HCT116 (cell line): ENCODE data around the gene ITIH1. TPM values are rescaled to one million over a fixed set of nuclear protein-coding genes. Genes with fewer than 3 reads are reported as not detected.

Experiments
- ATAC-seq: fragments of 200-7000 bp; cut with Tn5 transposase; 2 replicates; pipeline ENCODE4 v1.9.1; 2020; ENCODE audit warnings: mild to moderate bottlenecking, moderate library complexity
- BruUV-seq: library from RNA; stranded (reverse); fragments of 400-500 nt; replicated peaks from 2 replicates; lab custom pipeline; 2021; lab: Mats Ljungman, UMichigan
- CTCF ChIA-PET: fragments of 300-600 bp; sonication (Branson Sonifier 250); formaldehyde crosslinking; loops from one replicate; lab custom pipeline; 2021; ENCODE audit warnings: antibody characterized with exemption; lab: Charles Lee
- POLR2A ChIA-PET: fragments of 300-600, 350-600 bp; sonication (Branson Sonifier 250); formaldehyde crosslinking; loops from one replicate; lab custom pipeline; 2021; ENCODE audit warnings: antibody characterized with exemption; lab: Charles Lee
- RAD21 ChIA-PET, 2 experiments: fragments of 300-600 bp; sonication (Branson Sonifier 250); formaldehyde crosslinking; loops; one replicate each; lab custom pipeline; 2023; ENCODE audit warnings: low total read pairs in 2 of 2; ENCODE audit not compliant: uncharacterized antibody in 2 of 2, unreplicated experiment in 2 of 2, low non-redundant PET in 1 of 2; lab: Charles Lee
- DNase-seq: peaks from one replicate; pipeline ENCODE4 v3.0.0-alpha.2; 2010; ENCODE audit warnings: low read depth, low spot score
- H2AFZ ChIP-seq: fragments of 200-600 bp; shearing (Covaris generic), sonication (generic); 2 replicates; pipeline ENCODE4 v1.6.1; 2017; ENCODE audit warnings: low read depth, mixed run types, mixed read lengths, antibody characterized with exemption, low read length; ENCODE audit not compliant: poor library complexity, severe bottlenecking
- H3K27ac ChIP-seq: 2 replicates; pipeline ENCODE4 v1.5.1; 2012; ENCODE audit warnings: low read depth, low read length
- H3K27me3 ChIP-seq: fragments of 200-600 bp; sonication (generic); 2 replicates; pipeline ENCODE4 v1.6.1; 2016; ENCODE audit warnings: mixed run types, low read length, mixed read lengths; ENCODE audit not compliant: insufficient read depth
- H3K36me3 ChIP-seq, 2 experiments: fragments of 200-500 bp in 1 of 2; fragments of 200-600 bp in 1 of 2; sonication (Bioruptor generic) in 1 of 2; sonication (generic) in 1 of 2; 2 replicates each; pipeline versions ENCODE4 v1.5.1 to v1.6.1; 2014 to 2016; ENCODE audit warnings: low read length in 2 of 2, inconsistent platforms in 1 of 2, mixed read lengths in 1 of 2, mixed run types in 1 of 2; ENCODE audit not compliant: insufficient read depth in 2 of 2, control insufficient read depth in 1 of 2
- H3K4me1 ChIP-seq, 2 experiments: fragments of 200-600 bp in 1 of 2; sonication (generic) in 1 of 2; 2 replicates each; pipeline versions ENCODE4 v1.5.1 to v1.6.1; 2012 to 2017; ENCODE audit warnings: low read length in 2 of 2, inconsistent platforms in 1 of 2, mild to moderate bottlenecking in 1 of 2, mixed read lengths in 1 of 2, mixed run types in 1 of 2, moderate library complexity in 1 of 2; ENCODE audit not compliant: insufficient read depth in 2 of 2, control insufficient read depth in 1 of 2
- H3K4me2 ChIP-seq: fragments of 200-600 bp; sonication (generic); 2 replicates; pipeline ENCODE4 v1.6.1; 2017; ENCODE audit warnings: mixed run types, low read length, mixed read lengths
- H3K4me3 ChIP-seq, 2 experiments: fragments of 200-600 bp in 1 of 2; sonication (generic) in 1 of 2; replicated peaks in 1 of 2; 2 replicates each; pipeline ENCODE4 v1.5.1; 2011 to 2016; ENCODE audit warnings: low read length in 2 of 2, control low read depth in 1 of 2, low read depth in 1 of 2, mild to moderate bottlenecking in 1 of 2, mixed read lengths in 1 of 2, mixed run types in 1 of 2
- H3K79me2 ChIP-seq: fragments of 200-600 bp; sonication (generic); 2 replicates; pipeline ENCODE4 v1.6.1; 2017; ENCODE audit warnings: mild to moderate bottlenecking, mixed run types, low read length, moderate library complexity, mixed read lengths; ENCODE audit not compliant: insufficient read depth
- H3K9ac ChIP-seq: fragments of 200-600 bp; sonication (generic); 2 replicates; pipeline ENCODE4 v1.6.1; 2016; ENCODE audit warnings: low read length, mixed read lengths
- H3K9me2 ChIP-seq: fragments of 200-600 bp; sonication (generic), shearing (Covaris generic); 2 replicates; pipeline ENCODE4 v1.6.1; 2017; ENCODE audit warnings: mixed run types, mild to moderate bottlenecking, moderate library complexity; ENCODE audit not compliant: insufficient read depth
- H3K9me3 ChIP-seq, 2 experiments: fragments of 200-500 bp in 1 of 2; fragments of 200-600 bp in 1 of 2; sonication (Bioruptor generic) in 1 of 2; sonication (generic) in 1 of 2; 2 replicates each; pipeline ENCODE4 v1.6.1; 2014 to 2017; ENCODE audit warnings: low read length in 2 of 2, mixed read lengths in 2 of 2, inconsistent platforms in 1 of 2, low read depth in 1 of 2, mild to moderate bottlenecking in 1 of 2, mixed run types in 1 of 2, moderate library complexity in 1 of 2; ENCODE audit not compliant: control insufficient read depth in 1 of 2, insufficient read depth in 1 of 2
- H4K20me1 ChIP-seq: fragments of 200-600 bp; sonication (generic), shearing (Covaris generic); 2 replicates; pipeline ENCODE4 v1.6.1; 2017; ENCODE audit warnings: mixed run types, mild to moderate bottlenecking, moderate library complexity; ENCODE audit not compliant: insufficient read depth
- CEBPB ChIP-seq: IDR thresholded peaks from 2 replicates; pipeline ENCODE4 v1.6.1; 2012; ENCODE audit warnings: low read depth
- EGR1 ChIP-seq: IDR thresholded peaks from 2 replicates; pipeline ENCODE4 v1.6.1; 2012; ENCODE audit warnings: low read depth
- ELF1 ChIP-seq: IDR thresholded peaks from 2 replicates; pipeline ENCODE4 v1.6.1; 2012; ENCODE audit warnings: low read depth, borderline replicate concordance
- EZH2 ChIP-seq: fragments of 200-600 bp; sonication (generic); IDR thresholded peaks from 2 replicates; pipeline ENCODE4 v1.6.1; 2017; ENCODE audit warnings: antibody characterized with exemption, mixed run types
- EZH2phosphoT487 ChIP-seq: fragments of 200-600 bp; IDR thresholded peaks from 2 replicates; pipeline ENCODE4 v1.6.1; 2018; ENCODE audit warnings: antibody characterized with exemption, borderline replicate concordance
- FOSL1 ChIP-seq: IDR thresholded peaks from 2 replicates; pipeline ENCODE4 v1.6.1; 2012; ENCODE audit warnings: low read depth
- POLR2A ChIP-seq: IDR thresholded peaks from 2 replicates; pipeline ENCODE4 v1.7.0; 2011; ENCODE audit warnings: borderline replicate concordance; ENCODE audit not compliant: insufficient read depth, insufficient read length; ENCODE audit errors: extremely low read depth
- POLR2AphosphoS5 ChIP-seq: IDR thresholded peaks from 2 replicates; pipeline ENCODE4 v1.6.1; 2011; ENCODE audit warnings: mild to moderate bottlenecking, low read depth, low read length, moderate library complexity
- RAD21 ChIP-seq: IDR thresholded peaks from 2 replicates; pipeline ENCODE4 v1.6.1; 2012; ENCODE audit warnings: low read depth, mild to moderate bottlenecking
- SIN3A ChIP-seq: IDR thresholded peaks from 2 replicates; pipeline ENCODE4 v1.6.1; 2012; ENCODE audit warnings: low read depth
- SRF ChIP-seq: IDR thresholded peaks from 2 replicates; pipeline ENCODE4 v1.6.1; 2012; ENCODE audit warnings: low read depth
- YY1 ChIP-seq: IDR thresholded peaks from 2 replicates; pipeline ENCODE4 v1.6.1; 2011; ENCODE audit warnings: low read length, low read depth, moderate library complexity, mild to moderate bottlenecking; ENCODE audit not compliant: insufficient replicate concordance; ENCODE audit errors: extremely low read depth
- ZFX ChIP-seq: fragments of 450-650 bp; IDR thresholded peaks from 2 replicates; pipeline ENCODE4 v1.6.1; 2017
- ZNF274 ChIP-seq: fragments of 200-500 bp; sonication (Bioruptor generic); IDR thresholded peaks from 2 replicates; pipeline ENCODE4 v1.6.1; 2014; ENCODE audit warnings: mild to moderate bottlenecking, low read depth, low read length, inconsistent platforms
- intact Hi-C: fragments of 100-400 bp; cut with micrococcal nuclease; formaldehyde crosslinking; loops from 2 replicates; pipeline ENCODE4 v1.10.0; 2022
- total RNA-seq: library from RNA; stranded (reverse); gene quantifications from one replicate; pipeline ENCODE4 v1.2.1, GENCODE V29; 2021; ENCODE audit not compliant: unreplicated experiment
- TF ChIP-seq, protein P1 (sequence below): IDR thresholded peaks from 2 replicates; pipeline ENCODE4 v1.6.1; 2012
- TF ChIP-seq, protein P2 (sequence below): IDR thresholded peaks from 2 replicates; pipeline ENCODE4 v1.6.1; 2011; ENCODE audit warnings: mild to moderate bottlenecking, low read length, moderate library complexity; ENCODE audit not compliant: insufficient replicate concordance; ENCODE audit errors: extremely low read depth
- TF ChIP-seq, protein P3 (sequence below): IDR thresholded peaks from 2 replicates; pipeline ENCODE4 v1.6.1; 2012; ENCODE audit warnings: low read depth

The ITIH1 gene
- total RNA-seq, 1 experiment from 2014 or later: 0.37 TPM

DNA sequence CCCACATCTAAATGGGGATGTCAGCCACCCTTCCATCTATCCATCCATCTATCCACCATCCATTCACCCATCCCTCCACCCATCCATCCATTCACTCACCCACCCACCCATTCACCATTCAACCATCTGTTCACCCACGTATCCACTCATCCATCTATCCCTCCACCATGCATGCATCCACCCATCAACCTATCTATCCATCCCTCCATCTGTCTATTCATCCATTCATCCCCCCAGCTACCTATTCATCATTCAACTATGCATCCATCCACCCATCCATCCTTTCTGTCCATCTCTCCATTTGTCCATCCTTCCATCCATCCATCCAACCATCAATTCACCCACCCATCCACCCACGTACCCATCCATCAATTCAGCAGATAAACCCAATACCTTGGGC lies 31.8 kb downstream of the ITIH1 start:
- H3K9me2 ChIP-seq: no peaks in the 10 kb centered on the region
- no peaks in the 10 kb centered on the region for H3K79me2 ChIP-seq
- BruUV-seq: no TSS peak
- H3K4me1 ChIP-seq: no peaks in the 10 kb centered on the region
- DNase-seq: no peak
- no peak overlapping the region for H2AFZ ChIP-seq
- H4K20me1 ChIP-seq: no peaks in the 10 kb centered on the region
- H3K27ac ChIP-seq: no peak overlapping the region
- no peaks in the 10 kb centered on the region for H3K9me3 ChIP-seq
- POLR2A ChIA-PET: no interaction called here
- RAD21 ChIA-PET: no interaction called here
- no peak for ATAC-seq
- intact Hi-C loops: no loop called here
- no peaks in the 10 kb centered on the region for H3K36me3 ChIP-seq
- TF ChIP-seq EGR1: no peak
- TF ChIP-seq, protein P1, sequence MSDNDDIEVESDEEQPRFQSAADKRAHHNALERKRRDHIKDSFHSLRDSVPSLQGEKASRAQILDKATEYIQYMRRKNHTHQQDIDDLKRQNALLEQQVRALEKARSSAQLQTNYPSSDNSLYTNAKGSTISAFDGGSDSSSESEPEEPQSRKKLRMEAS: no peak
- TF ChIP-seq CEBPB: no peak
- TF ChIP-seq EZH2: no peak
- TF ChIP-seq ZFX: no peak
- no peak for TF ChIP-seq ELF1
- TF ChIP-seq EZH2phosphoT487: no peak
- TF ChIP-seq, protein P2, sequence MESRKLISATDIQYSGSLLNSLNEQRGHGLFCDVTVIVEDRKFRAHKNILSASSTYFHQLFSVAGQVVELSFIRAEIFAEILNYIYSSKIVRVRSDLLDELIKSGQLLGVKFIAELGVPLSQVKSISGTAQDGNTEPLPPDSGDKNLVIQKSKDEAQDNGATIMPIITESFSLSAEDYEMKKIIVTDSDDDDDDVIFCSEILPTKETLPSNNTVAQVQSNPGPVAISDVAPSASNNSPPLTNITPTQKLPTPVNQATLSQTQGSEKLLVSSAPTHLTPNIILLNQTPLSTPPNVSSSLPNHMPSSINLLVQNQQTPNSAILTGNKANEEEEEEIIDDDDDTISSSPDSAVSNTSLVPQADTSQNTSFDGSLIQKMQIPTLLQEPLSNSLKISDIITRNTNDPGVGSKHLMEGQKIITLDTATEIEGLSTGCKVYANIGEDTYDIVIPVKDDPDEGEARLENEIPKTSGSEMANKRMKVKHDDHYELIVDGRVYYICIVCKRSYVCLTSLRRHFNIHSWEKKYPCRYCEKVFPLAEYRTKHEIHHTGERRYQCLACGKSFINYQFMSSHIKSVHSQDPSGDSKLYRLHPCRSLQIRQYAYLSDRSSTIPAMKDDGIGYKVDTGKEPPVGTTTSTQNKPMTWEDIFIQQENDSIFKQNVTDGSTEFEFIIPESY: no peak
- no peak for TF ChIP-seq SRF
- TF ChIP-seq YY1: no peak
- no peak for TF ChIP-seq ZNF274
- no peak for TF ChIP-seq RAD21
- TF ChIP-seq, protein P3, sequence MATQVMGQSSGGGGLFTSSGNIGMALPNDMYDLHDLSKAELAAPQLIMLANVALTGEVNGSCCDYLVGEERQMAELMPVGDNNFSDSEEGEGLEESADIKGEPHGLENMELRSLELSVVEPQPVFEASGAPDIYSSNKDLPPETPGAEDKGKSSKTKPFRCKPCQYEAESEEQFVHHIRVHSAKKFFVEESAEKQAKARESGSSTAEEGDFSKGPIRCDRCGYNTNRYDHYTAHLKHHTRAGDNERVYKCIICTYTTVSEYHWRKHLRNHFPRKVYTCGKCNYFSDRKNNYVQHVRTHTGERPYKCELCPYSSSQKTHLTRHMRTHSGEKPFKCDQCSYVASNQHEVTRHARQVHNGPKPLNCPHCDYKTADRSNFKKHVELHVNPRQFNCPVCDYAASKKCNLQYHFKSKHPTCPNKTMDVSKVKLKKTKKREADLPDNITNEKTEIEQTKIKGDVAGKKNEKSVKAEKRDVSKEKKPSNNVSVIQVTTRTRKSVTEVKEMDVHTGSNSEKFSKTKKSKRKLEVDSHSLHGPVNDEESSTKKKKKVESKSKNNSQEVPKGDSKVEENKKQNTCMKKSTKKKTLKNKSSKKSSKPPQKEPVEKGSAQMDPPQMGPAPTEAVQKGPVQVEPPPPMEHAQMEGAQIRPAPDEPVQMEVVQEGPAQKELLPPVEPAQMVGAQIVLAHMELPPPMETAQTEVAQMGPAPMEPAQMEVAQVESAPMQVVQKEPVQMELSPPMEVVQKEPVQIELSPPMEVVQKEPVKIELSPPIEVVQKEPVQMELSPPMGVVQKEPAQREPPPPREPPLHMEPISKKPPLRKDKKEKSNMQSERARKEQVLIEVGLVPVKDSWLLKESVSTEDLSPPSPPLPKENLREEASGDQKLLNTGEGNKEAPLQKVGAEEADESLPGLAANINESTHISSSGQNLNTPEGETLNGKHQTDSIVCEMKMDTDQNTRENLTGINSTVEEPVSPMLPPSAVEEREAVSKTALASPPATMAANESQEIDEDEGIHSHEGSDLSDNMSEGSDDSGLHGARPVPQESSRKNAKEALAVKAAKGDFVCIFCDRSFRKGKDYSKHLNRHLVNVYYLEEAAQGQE: no peak
- TF ChIP-seq POLR2A: no peak
- no peak for TF ChIP-seq POLR2AphosphoS5
- no peak for TF ChIP-seq FOSL1
- no peak for TF ChIP-seq SIN3A
- TF ChIP-seq, all 23 proteins: peak for 0
- Histone ChIP-seq H3K9ac (no peak overlapping the region), H3K4me2 (no peak overlapping the region), H3K27me3 (no peaks in the 10 kb centered on the region), H3K4me3 (no peak overlapping the region)
- CTCF ChIA-PET: interaction anchor here (1.4 kb wide), 1 partner anchor 11 kb away, joined by 4 read pairs; no protein-coding TSS in a partner anchor
